SU-DHL-6 (cell line): Measurements from ENCODE around the gene C10orf105.

Source experiments
- CTCF ChIP-seq: fragments of 200-600 bp; sonication (generic); IDR thresholded peaks from one replicate; pipeline ENCODE4 v1.5.1; 2017; ENCODE audit warnings: antibody characterized with exemption, mild to moderate bottlenecking, low read length, moderate library complexity; ENCODE audit not compliant: insufficient read depth, poor library complexity, severe bottlenecking
- EZH2phosphoT487 ChIP-seq: fragments of 200-600 bp; sonication (generic), shearing (Covaris generic); conservative IDR thresholded peaks from 2 replicates; pipeline ENCODE4 v1.6.1; 2018; ENCODE audit warnings: mild to moderate bottlenecking, antibody characterized with exemption, low read length, moderate library complexity, mixed read lengths

- TF ChIP-seq EZH2phosphoT487 (no peak), CTCF (no peak)
These were observed 32.5 kb downstream of the C10orf105 start for GRCh38 chr10:71687077-71687476.
